ENCODE data around the gene HERC3. TPM values are rescaled to one million over a fixed set of nuclear protein-coding genes. Genes with fewer than 3 reads are reported as not detected.

HERC3 gene
- total and polyA plus RNA-seq, 2 donors (not counting 3 experiments of a cell fraction or from before 2014, with no cell fraction given): 6.3 to 21.2 TPM

GRCh38 chr4:88604978-88605678 lies 12.8 kb downstream of the HERC3 start:
- no TSS peak for BruUV-seq (replicated peaks)
- intact Hi-C loops (cut with micrococcal nuclease): loop anchor here (10.0 kb wide), 1 partner anchor 260 kb away; no protein-coding TSS in a partner anchor
- peaks cover 12% of the 10 kb centered on the region for H3K79me2 ChIP-seq (ENCODE audit: control insufficient read depth, insufficient read depth, low read length)
- H3K36me3 ChIP-seq (ENCODE audit: control insufficient read depth in 2 of 2, extremely low read depth in 1 of 2, insufficient read depth in 2 of 2, low read length in 2 of 2): peaks cover 0 to 3% of the 10 kb centered on the region in 2 experiments
- no peaks in the 10 kb centered on the region for H3K9me1 ChIP-seq (replicated peaks; ENCODE audit: control insufficient read depth, extremely low read depth, insufficient read depth, low read length)
- H2AFZ ChIP-seq (ENCODE audit: low read depth, low read length): no peak overlapping the region
- no peaks in the 10 kb centered on the region for H4K20me1 ChIP-seq (replicated peaks; ENCODE audit: control insufficient read depth, extremely low read depth, insufficient read depth, low read length)
- no peak overlapping the region for H3K4me2 ChIP-seq (ENCODE audit: insufficient read depth, low read length)
- FAIRE-seq: no peak
- ChIA-PET POLR2A (no interaction called here), CTCF (no interaction called here)
- TF ChIP-seq POLR2AphosphoS5 (IDR thresholded peaks at IDR 0.05; ENCODE audit: insufficient read depth, low read depth, low read length) (no peak), EZH2 (IDR thresholded peaks at IDR 0.05; ENCODE audit: borderline replicate concordance, low read depth, low read length, severe bottlenecking) (no peak), CTCF (IDR thresholded peaks at IDR 0.05; ENCODE audit: extremely low read depth in 1 of 2, insufficient read depth in 1 of 2, low read depth in 1 of 2, low read length in 2 of 2) (no peak), MYC (IDR thresholded peaks at IDR 0.05; ENCODE audit: low read depth, low read length) (no peak), MAX (IDR thresholded peaks at IDR 0.05; ENCODE audit: insufficient read depth, insufficient read length) (no peak), FOS (IDR thresholded peaks at IDR 0.05; ENCODE audit: borderline replicate concordance, insufficient read depth, low read length) (no peak)
- H3K9me3 ChIP-seq (replicated peaks; ENCODE audit: control insufficient read depth, insufficient read depth, low read length): no peaks in the 10 kb centered on the region
- H3K27me3 ChIP-seq (ENCODE audit: control insufficient read depth in 2 of 2, insufficient read depth in 2 of 2, low read length in 2 of 2): no peaks in the 10 kb centered on the region
- H3K9ac ChIP-seq (replicated peaks; ENCODE audit: extremely low read depth, insufficient read depth, low read length): no peak overlapping the region
- dilution Hi-C loops (cut with MboI; ENCODE audit: extremely low pct_ligation_motif_present, low sequenced_read_pairs): no loop called here
- no peak overlapping the region for H3K27ac ChIP-seq (ENCODE audit: insufficient read depth, low read depth, low read length)
- no peak overlapping the region for H3K4me3 ChIP-seq (replicated peaks in 1 of 3; ENCODE audit: insufficient read depth in 1 of 3, low read depth in 1 of 3, low read length in 3 of 3)
- no peak for DNase-seq (ENCODE audit: low read depth, low spot score)
- peaks cover 30% of the 10 kb centered on the region for H3K4me1 ChIP-seq (ENCODE audit: control insufficient read depth, extremely low read depth, insufficient read depth, low read length)

Measured in endothelial cell of umbilical vein (primary cell).